Bronchial smooth muscle cell (primary cell): ENCODE data around the gene NAPA. TPM values are rescaled to one million over a fixed set of nuclear protein-coding genes. Genes with fewer than 3 reads are reported as not detected.

ENCODE experiments used
- total RNA-seq: library from RNA; depleted of rRNA; stranded (reverse); fragments of >200 nt; gene quantifications from 2 replicates; pipeline ENCODE4 v1.2.1, GENCODE V29; 2014

The NAPA gene
- 35.4 and 58.6 TPM in 2 replicates for total RNA-seq

GRCh38 chr19:47514869-47515588, at the start of gene NAPA:
TSS of gene NAPA (minus strand) at chr19:47515063. CDS start at chr19:47514940, 123 bp downstream.

GRCh38 chr19:47483800-47484690, 30.8 kb downstream of the NAPA start, which contains the start of gene KPTN:
TSS of gene KPTN (minus strand) at chr19:47484219. CDS start at chr19:47484160, 59 bp downstream.

GRCh38 chr19:47471733-47472457, 43.0 kb downstream of the NAPA start, which contains the start of gene SLC8A2:
TSS of gene SLC8A2 (minus strand) at chr19:47471893. CDS start at chr19:47466403, 5,490 bp downstream.

Other genes with a start within 250 kb of the NAPA start
- gene INAFM1, start 240.2 kb downstream of the NAPA start, total RNA-seq = 1.8 and 1.9 TPM in 2 replicates
- gene C5AR1, start 205.2 kb downstream of the NAPA start, total RNA-seq = 0.16 and 0.17 TPM in 2 replicates
- gene C5AR2, start 182.9 kb downstream of the NAPA start, total RNA-seq = 0.16 TPM in 1 of 2 replicates, not detected in the other
- gene DHX34, start 165.7 kb downstream of the NAPA start, total RNA-seq = 6.6 and 6.8 TPM in 2 replicates
- gene MEIS3, start 95.5 kb downstream of the NAPA start, total RNA-seq = 21.4 and 47.4 TPM in 2 replicates
- not detected in 2 replicates for gene SLC8A2, start 43.2 kb downstream of the NAPA start, total RNA-seq
- 4.7 and 5.4 TPM in 2 replicates for gene KPTN, start 30.8 kb downstream of the NAPA start, total RNA-seq
- gene ZNF541, start 58.1 kb upstream of the NAPA start, total RNA-seq = 0.26 TPM in 1 of 2 replicates, not detected in the other
- gene BICRA, start 94.1 kb upstream of the NAPA start, total RNA-seq = 2.0 and 2.4 TPM in 2 replicates
- gene EHD2, start 198.4 kb upstream of the NAPA start, total RNA-seq = 141 and 160 TPM in 2 replicates
- 49.0 and 52.5 TPM in 2 replicates for gene NOP53, start 230.5 kb upstream of the NAPA start, total RNA-seq